Activated naive CD8-positive, alpha-beta T cell (primary cell): Measurements from ENCODE around the gene LRRTM4.
"Not testable (repeated sequence)": the region's sequence is repeated elsewhere in the genome, so short reads cannot be mapped to it uniquely, and the experiment has no call there.

Source experiments
- H3K27ac Mint-ChIP-seq: one replicate; pipeline ENCODE4 v1.8.0; 2021; ENCODE audit warnings: mixed read lengths
- H3K27me3 Mint-ChIP-seq: one replicate; pipeline ENCODE4 v1.8.0; 2021; ENCODE audit warnings: mixed read lengths
- H3K36me3 Mint-ChIP-seq: one replicate; pipeline ENCODE4 v1.8.0; 2021; ENCODE audit warnings: mixed read lengths
- H3K4me1 Mint-ChIP-seq: one replicate; pipeline ENCODE4 v1.8.0; 2021; ENCODE audit warnings: low read depth, mixed read lengths
- H3K4me3 Mint-ChIP-seq: one replicate; pipeline ENCODE4 v1.8.0; 2021; ENCODE audit warnings: mild to moderate bottlenecking, mixed read lengths
- H3K9me3 Mint-ChIP-seq: one replicate; pipeline ENCODE4 v1.8.0; 2021; ENCODE audit warnings: low read depth, mixed read lengths

Gene LRRTM4

DNA sequence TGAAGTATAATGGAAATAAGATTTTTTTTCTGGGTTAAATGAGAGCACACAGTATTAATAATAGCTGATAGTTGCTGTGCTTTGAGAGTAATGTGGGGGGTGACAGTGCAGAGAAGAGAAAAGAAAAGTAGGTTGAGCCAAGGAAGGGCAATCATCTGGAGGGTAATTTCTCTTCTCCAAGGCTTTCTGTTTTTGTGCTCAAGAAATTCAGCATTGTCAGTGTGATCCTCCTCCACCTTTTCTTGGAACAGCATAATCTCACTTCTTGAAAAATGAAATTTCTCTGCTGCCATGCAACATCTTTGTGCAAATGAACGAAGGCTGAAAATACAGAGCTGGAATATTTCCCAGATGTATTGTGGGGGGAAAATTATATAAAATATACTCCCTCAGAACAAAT, 673.1 kb downstream of the LRRTM4 start:
- H3K9me3 Mint-ChIP-seq, result peaks cover 9% of the 10 kb centered on the region
- H3K27me3 Mint-ChIP-seq, result no peaks in the 10 kb centered on the region
- no peak overlapping the region for H3K27ac Mint-ChIP-seq
- H3K36me3 Mint-ChIP-seq, result no peaks in the 10 kb centered on the region
- no peak overlapping the region for H3K4me3 Mint-ChIP-seq
- H3K4me1 Mint-ChIP-seq, result no peaks in the 10 kb centered on the region

DNA sequence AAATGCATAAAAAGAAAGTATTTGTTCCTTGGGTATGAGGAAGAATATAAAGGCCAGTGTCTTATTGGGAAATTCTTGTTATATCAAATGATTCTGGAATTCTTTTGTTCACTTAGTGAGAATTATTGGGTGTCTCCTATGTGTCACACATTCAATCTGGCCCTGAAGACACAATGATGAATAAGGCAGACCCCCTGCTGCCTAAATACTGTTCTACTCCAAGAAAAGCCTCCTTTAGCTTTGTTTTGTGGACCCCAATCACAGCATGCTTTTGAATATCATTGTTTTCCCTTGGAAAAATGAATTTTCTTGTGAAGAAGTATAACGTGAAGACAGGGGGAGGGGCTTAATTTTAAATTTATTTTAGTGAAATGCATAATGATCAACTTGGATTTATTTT, 682.4 kb downstream of the LRRTM4 start:
- Mint-ChIP-seq H3K9me3 (peaks cover 9% of the 10 kb centered on the region), H3K27ac (no peak overlapping the region), H3K27me3 (no peaks in the 10 kb centered on the region), H3K4me1 (no peaks in the 10 kb centered on the region), H3K4me3 (no peak overlapping the region), H3K36me3 (no peaks in the 10 kb centered on the region)

DNA sequence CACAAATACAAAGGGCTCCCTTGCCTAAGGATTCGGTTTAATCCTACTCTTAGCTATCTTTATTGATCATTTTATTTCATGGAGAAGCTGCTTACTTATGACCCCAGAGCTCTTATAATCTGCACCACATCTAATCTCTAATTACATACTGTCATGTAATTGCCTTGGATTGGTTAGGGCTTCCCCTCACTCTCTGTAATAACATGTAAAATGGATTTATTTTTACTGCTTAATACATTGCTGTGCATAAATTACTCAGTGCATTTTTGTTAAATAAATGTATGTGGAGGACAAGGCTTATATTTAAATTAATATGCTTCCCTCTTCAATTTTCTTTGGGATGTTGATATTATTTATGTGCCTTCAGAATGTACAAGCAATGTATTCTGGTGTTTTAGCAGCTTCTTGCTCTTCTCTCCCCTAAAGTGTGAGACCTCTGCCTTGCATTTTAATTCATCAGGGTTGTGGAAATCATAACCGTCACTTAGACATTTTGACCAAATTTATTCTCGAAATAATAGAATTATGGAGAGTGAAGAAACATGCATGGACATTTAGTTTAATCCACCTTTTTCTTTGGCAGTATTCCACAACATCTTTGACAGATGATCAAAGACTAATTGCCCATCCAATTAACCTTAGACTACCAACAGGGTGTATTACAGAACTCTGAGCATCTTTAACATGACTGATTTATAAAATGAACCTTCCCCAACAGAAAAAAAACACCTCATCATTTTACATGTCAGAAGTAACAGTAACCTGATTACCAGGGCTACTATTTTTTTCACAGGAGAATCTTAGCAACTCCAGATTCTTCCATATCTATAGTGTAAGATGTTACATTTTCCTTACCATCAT, 692.6 kb downstream of the LRRTM4 start:
- Mint-ChIP-seq H3K27me3 (no peaks in the 10 kb centered on the region), H3K4me3 (no peak overlapping the region), H3K36me3 (no peaks in the 10 kb centered on the region), H3K4me1 (no peaks in the 10 kb centered on the region), H3K27ac (no peak overlapping the region), H3K9me3 (peaks cover under 1% of the 10 kb centered on the region)

DNA sequence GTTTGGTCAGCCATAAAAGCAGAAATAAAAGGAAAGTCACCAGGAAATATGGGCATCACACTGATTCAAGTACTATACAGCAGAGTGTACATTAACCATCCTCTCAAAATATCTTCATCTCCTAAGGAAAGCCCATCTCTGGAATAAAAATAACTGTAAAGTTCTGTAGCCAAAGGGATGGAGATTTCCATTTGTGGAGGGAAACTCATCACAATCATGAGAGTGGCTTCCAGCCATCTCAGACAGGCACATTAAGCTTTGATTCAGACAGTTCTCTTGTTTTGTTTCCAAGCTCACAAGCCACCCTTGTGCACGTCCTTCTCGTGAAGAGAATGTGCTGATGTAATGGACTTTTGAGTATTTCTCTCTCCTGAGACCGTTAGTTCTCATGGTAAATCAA, 695.5 kb downstream of the LRRTM4 start:
- Mint-ChIP-seq H3K9me3 (no peaks in the 10 kb centered on the region), H3K27ac (no peak overlapping the region), H3K27me3 (no peaks in the 10 kb centered on the region), H3K36me3 (no peaks in the 10 kb centered on the region), H3K4me3 (no peak overlapping the region), H3K4me1 (no peaks in the 10 kb centered on the region)

DNA sequence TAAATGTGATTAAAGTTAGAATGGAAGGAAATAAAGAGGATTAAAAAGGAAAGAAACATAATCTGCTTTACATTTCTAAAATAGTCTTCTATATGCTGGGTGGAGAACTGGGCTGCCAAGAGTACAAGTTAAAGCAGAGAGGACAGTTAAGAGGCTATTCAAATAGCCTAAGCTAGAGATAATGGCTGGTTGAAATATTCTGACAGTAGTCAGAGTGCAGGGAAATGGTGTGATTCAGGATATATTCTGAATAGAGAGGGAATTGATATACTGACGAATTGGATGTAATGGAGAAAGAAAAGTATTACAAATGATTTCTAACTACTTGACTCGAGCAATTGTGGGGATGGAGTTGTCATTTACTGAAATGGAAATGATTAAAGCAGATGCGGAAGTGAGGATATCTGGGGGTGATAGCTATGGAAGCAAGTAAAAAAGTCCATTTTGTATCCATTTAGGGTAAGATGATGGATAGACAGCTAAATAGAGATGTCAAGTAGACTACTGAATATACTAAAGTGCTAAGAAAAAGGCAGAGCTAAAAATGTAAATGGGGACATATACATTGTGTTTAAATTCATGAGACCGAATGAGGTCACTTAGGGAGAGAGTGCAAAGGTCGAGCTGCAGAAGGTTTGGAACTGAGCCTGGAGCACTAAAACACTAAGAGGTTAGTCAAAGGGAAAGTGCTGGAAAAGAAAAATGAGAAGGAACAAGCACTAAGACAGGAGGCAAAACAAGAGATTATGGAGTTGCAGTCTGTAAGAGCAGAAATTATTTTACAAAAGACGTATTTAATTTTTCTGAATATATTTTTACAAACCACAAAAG, 696.8 kb downstream of the LRRTM4 start:
- Mint-ChIP-seq H3K9me3 (no peaks in the 10 kb centered on the region), H3K4me3 (no peak overlapping the region)

DNA sequence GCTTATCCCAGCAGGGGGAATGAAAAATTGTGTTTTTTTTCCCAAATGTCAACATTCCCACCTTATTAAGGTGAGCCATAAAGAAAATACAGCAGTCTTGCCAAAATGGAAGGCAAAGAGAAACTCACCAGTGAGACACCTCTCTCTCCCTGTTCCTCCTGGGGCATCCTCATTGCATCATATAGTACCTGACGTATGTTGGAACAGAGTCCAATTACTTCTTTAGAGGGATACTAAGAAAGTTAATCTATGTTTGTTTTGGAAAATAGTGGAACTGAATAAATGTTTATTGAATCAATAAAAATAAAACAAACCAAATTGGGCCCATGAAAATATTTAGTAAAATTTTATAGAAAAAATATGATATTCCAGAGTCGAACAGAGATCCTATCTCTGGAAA, 700.4 kb downstream of the LRRTM4 start:
- Mint-ChIP-seq H3K4me1 (no peaks in the 10 kb centered on the region), H3K27ac (no peak overlapping the region), H3K27me3 (no peaks in the 10 kb centered on the region), H3K9me3 (peaks cover 4% of the 10 kb centered on the region), H3K4me3 (no peak overlapping the region), H3K36me3 (no peaks in the 10 kb centered on the region)

More for the DNA sequence above, 696.8 kb downstream of the LRRTM4 start:
- no peaks in the 10 kb centered on the region for H3K27me3 Mint-ChIP-seq
- no peaks in the 10 kb centered on the region for H3K4me1 Mint-ChIP-seq
- no peak overlapping the region for H3K27ac Mint-ChIP-seq
- no peaks in the 10 kb centered on the region for H3K36me3 Mint-ChIP-seq

DNA sequence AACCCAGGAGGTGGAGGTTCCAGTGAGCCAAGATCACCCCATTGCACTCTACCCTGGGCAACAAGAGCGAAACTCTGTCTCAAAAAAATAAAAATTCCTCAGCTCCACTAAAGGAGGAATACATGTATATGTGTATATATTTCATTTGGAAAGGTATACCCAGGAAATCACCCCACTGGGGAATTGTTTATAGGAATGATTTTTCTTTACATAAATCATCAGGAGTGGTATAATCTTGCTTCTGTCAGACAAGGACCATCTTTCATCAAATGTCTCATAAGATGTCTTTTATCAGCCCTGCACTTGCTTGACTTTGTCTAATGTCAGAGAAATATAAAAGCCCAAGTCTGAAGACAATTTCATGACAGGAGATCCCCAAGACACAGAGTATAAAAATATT, 709.1 kb downstream of the LRRTM4 start:
- H3K4me3 Mint-ChIP-seq, result no peak overlapping the region
- no peaks in the 10 kb centered on the region for H3K36me3 Mint-ChIP-seq
- no peak overlapping the region for H3K27ac Mint-ChIP-seq
- H3K27me3 Mint-ChIP-seq, result no peaks in the 10 kb centered on the region
- H3K9me3 Mint-ChIP-seq, result peaks cover 8% of the 10 kb centered on the region
- no peaks in the 10 kb centered on the region for H3K4me1 Mint-ChIP-seq

DNA sequence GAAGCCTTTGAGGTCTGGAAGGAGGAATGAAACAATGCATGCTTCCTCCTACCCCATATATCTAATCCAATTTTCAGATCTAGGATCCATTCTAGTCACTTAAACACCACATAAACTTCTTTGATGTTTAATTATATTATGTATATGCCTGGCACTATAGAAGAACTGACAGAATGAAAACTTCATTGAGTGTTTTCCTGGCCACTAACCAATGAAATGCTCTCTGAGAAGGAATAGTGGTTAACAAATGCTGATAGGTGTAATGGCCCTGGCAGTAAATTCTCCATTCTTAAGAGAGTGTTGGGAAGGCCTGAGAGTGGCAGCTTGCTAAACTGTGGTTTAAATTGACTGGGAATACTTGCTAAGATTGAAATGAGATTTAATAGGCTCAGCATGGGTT, 710.0 kb downstream of the LRRTM4 start:
- peaks cover 8% of the 10 kb centered on the region for H3K9me3 Mint-ChIP-seq
- no peaks in the 10 kb centered on the region for H3K27me3 Mint-ChIP-seq
- no peaks in the 10 kb centered on the region for H3K4me1 Mint-ChIP-seq
- no peak overlapping the region for H3K4me3 Mint-ChIP-seq
- no peak overlapping the region for H3K27ac Mint-ChIP-seq
- no peaks in the 10 kb centered on the region for H3K36me3 Mint-ChIP-seq

DNA sequence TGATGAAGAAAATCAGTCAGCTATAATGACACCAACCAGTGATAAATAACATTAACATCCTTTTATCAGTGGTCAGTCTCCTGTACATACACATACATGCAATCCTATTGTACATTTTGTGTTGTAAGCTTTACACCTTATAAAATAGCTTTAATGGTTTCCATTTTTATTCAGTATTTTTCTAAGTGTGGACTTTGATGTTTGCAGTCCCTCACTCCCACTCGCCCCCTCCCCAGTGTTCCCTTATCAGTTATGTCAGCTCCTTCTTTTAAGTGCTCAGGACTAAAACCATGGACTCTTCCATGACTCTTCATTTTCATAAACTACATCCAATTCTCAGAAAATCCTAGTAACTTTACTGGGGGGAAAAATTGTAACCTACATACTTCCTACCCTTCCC, 713.0 kb downstream of the LRRTM4 start:
- Mint-ChIP-seq H3K9me3 (peaks cover 8% of the 10 kb centered on the region), H3K36me3 (no peaks in the 10 kb centered on the region), H3K4me1 (no peaks in the 10 kb centered on the region), H3K4me3 (no peak overlapping the region), H3K27ac (no peak overlapping the region), H3K27me3 (no peaks in the 10 kb centered on the region)

DNA sequence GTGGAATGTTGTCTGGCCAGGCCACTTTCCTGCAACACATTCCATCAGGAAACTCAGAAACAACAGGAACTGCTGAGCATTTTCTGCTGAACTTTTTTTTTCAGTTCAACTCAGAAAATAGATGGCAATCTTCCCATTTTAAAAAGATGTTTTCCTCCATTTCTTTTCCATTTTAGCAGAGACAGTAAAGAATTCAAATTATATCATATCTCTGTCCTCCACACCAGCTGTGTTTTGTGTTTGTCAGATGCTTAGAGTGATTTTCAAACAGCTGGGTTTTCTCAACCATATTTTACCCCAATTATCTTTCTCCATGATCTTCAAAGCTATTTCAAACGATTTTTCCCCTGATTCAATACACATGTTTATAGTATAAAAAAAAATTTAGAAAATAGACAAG, 713.4 kb downstream of the LRRTM4 start:
- Mint-ChIP-seq H3K4me1 (no peaks in the 10 kb centered on the region), H3K27me3 (no peaks in the 10 kb centered on the region), H3K36me3 (no peaks in the 10 kb centered on the region)

DNA sequence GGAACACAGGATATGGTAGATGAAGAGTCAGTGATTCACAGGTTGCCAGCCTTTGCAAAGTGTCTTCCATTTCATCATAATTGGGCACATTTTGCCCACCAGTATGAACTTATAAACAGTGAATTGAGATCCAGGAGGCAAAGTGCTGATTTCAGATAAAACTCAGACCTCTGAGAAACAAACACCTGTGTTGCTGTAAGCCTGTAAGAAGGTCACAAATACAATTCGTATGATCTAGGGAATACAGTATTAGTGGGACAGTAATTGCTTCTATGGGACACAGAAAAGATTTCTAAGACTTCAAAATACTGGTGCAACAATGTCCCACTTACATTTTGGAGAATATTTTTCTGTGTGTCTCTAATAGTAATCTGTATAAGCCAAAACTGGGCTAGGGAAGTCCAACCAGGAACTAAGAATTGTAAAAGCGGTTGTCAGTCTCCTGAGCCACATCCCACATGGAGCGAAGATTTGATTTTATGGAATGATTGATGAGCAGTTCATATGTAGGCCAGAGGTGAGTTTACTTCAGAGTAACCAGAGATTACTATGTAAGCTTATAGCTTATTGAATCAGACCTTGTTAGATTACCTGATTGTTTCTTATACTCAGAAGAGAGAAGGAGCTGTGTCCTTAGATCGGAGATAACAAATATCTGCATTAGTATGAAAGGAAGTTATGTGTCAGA, 728.4 kb downstream of the LRRTM4 start:
- H3K36me3 Mint-ChIP-seq, result peaks cover 2% of the 10 kb centered on the region
- H3K27ac Mint-ChIP-seq, result no peak overlapping the region
- H3K4me1 Mint-ChIP-seq, result no peaks in the 10 kb centered on the region
- H3K9me3 Mint-ChIP-seq, result peaks cover 9% of the 10 kb centered on the region
- H3K4me3 Mint-ChIP-seq, result no peak overlapping the region
- H3K27me3 Mint-ChIP-seq, result no peaks in the 10 kb centered on the region

More for the DNA sequence above, 713.4 kb downstream of the LRRTM4 start:
- Mint-ChIP-seq H3K9me3 (peaks cover 8% of the 10 kb centered on the region), H3K4me3 (no peak overlapping the region), H3K27ac (no peak overlapping the region)

DNA sequence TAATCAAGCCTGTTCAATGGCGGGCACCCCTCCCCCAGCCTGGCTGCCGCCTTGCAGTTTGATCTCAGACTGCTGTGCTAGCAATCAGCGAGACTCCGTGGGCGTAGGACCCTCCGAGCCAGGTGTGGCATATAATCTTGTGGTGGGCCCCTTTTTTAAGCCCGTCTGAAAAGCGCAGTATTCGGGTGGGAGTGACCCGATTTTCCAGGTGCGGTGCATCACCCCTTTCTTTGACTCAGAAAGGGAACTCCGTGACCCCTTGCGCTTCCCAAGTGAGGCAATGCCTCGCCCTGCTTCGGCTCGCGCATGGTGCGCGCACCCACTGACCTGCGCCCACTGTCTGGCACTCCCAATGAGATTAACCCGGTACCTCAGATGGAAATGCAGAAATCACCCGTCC, 740.9 kb downstream of the LRRTM4 start:
- not testable (repeated sequence) for H3K27ac Mint-ChIP-seq, H3K4me1 Mint-ChIP-seq, H3K36me3 Mint-ChIP-seq, H3K27me3 Mint-ChIP-seq, H3K4me3 Mint-ChIP-seq
- H3K9me3 Mint-ChIP-seq, result peaks cover 11% of the 10 kb centered on the region

DNA sequence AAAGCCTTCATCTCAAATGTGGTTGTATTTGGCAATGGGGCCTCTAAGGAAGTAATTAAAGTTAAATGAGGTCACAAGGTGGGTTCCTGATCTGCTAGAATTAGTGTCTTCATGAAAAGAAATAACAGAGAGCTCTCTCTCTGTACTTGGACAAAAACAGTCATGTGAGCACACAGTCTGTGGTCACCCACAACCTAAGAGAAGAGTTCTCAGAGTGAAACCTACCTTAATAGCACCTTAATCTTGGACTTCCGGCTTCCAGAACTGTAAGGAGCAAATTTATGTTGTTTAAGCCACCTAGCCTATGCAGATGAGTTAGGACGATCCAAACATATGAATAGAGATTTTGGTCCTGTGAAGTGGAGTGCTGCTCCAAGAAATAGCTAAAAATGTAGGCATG, 758.9 kb downstream of the LRRTM4 start:
- Mint-ChIP-seq H3K4me3 (no peak overlapping the region), H3K36me3 (no peaks in the 10 kb centered on the region), H3K4me1 (no peaks in the 10 kb centered on the region), H3K27ac (no peak overlapping the region), H3K9me3 (peaks cover 17% of the 10 kb centered on the region), H3K27me3 (no peaks in the 10 kb centered on the region)

DNA sequence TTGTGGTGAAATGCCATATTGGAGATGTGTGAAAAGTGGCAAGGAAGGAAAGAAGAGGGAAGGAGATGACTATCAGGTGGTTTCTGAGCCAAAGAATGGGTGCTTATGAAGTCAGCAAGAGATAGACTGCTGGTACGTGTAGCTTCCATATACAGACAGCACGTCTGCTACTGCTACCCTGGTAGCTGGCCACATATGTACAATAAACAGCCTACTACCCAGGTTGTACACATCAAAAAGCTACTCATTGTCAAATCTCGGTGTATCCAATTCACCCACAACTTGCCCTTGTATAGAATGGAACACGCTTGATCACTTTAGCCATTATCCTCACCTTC, 761.8 kb downstream of the LRRTM4 start:
- Mint-ChIP-seq H3K27ac (no peak overlapping the region), H3K36me3 (no peaks in the 10 kb centered on the region), H3K27me3 (no peaks in the 10 kb centered on the region), H3K4me3 (no peak overlapping the region), H3K4me1 (no peaks in the 10 kb centered on the region), H3K9me3 (peaks cover 19% of the 10 kb centered on the region)
